Measurements from ENCODE around the gene MAB21L2. TPM values are rescaled to one million over a fixed set of nuclear protein-coding genes. Genes with fewer than 3 reads are reported as not detected.

MAB21L2 gene
- total RNA-seq, 1 experiment from 2014 or later, result not detected

GRCh38 chr4:150577796-150578195 is 4.2 kb upstream of the MAB21L2 start:
- H2BK15ac ChIP-seq (ENCODE audit: low read depth, low read length), result no peak overlapping the region
- no peaks in the 10 kb centered on the region for H3K9me3 ChIP-seq (ENCODE audit: control insufficient read depth, low read depth, low read length)
- H2AFZ ChIP-seq (ENCODE audit: low read length), result no peak overlapping the region
- H3K79me2 ChIP-seq (ENCODE audit: insufficient read depth, low read length), result no peaks in the 10 kb centered on the region
- H2BK120ac ChIP-seq (ENCODE audit: low read depth, low read length, poor library complexity, severe bottlenecking), result no peak overlapping the region
- no peaks in the 10 kb centered on the region for H3K79me1 ChIP-seq (ENCODE audit: insufficient read depth, low read depth, low read length, poor library complexity, severe bottlenecking)
- DNase-seq, result no peak
- H2BK5ac ChIP-seq (ENCODE audit: insufficient read length, low read length), result no peak overlapping the region
- H3K23me2 ChIP-seq (ENCODE audit: insufficient read length, low read depth, low read length, poor library complexity, severe bottlenecking), result peaks cover 22% of the 10 kb centered on the region
- TF ChIP-seq CTCF (conservative IDR thresholded peaks at IDR 0.05), result no peak
- Mint-ChIP-seq H3K4me1 (peaks cover 31 to 39% of the 10 kb centered on the region in 2 experiments), H3K27me3 (ENCODE audit: low read depth) (peaks cover 44% of the 10 kb centered on the region), H3K9me3 (peaks cover 0 to 3% of the 10 kb centered on the region in 2 experiments; a peak in 1 of 5 replicates), H3K4me3 (no peak overlapping the region), H3K27ac (no peak overlapping the region), H3K36me3 (ENCODE audit: insufficient read depth in 1 of 3, low read depth in 3 of 3) (no peaks in the 10 kb centered on the region)
- H3K56ac ChIP-seq (ENCODE audit: insufficient read length, low read depth, low read length), result no peak overlapping the region
- no CpG with 5 or more reads among the region's 1 CpG for WGBS (ENCODE audit: extremely low coverage, insufficient read length, low lambda C conversion rate)
- 0 out of 2 replicates have a peak, but pooled peaks cover 2% of the 10 kb centered on the region for H3K4me1 ChIP-seq (ENCODE audit: insufficient read depth, low read length)
- no peak overlapping the region for H3K27ac ChIP-seq (ENCODE audit: insufficient read length, low read depth, low read length)
- no peak overlapping the region for H2BK12ac ChIP-seq (ENCODE audit: insufficient read length, low read depth, low read length)
- H2AK5ac ChIP-seq (ENCODE audit: insufficient read length, low read length), result no peak overlapping the region
- H3K27me3 ChIP-seq (ENCODE audit: insufficient read depth, low read length), result peaks cover 21% of the 10 kb centered on the region; the same call in 1 of the 2 replicates
- H3T11ph ChIP-seq (ENCODE audit: low read length), result no peak overlapping the region
- H4K8ac ChIP-seq (replicated peaks; ENCODE audit: insufficient read length, low read depth, low read length), result no peak overlapping the region
- H4K5ac ChIP-seq (ENCODE audit: insufficient read length, low read depth, low read length), result no peak overlapping the region
- H3K4me2 ChIP-seq (ENCODE audit: insufficient read depth, insufficient read length, low read length), result no peak overlapping the region
- H3K9ac ChIP-seq (ENCODE audit: extremely low read depth, insufficient read length, low read length), result no peak overlapping the region
- no peak overlapping the region for H2BK20ac ChIP-seq (ENCODE audit: low read depth, low read length, poor library complexity, severe bottlenecking)
- H3K4ac ChIP-seq (ENCODE audit: low read depth, low read length), result no peak overlapping the region
- no peak overlapping the region for H3K23ac ChIP-seq (ENCODE audit: insufficient read length, low read depth, low read length)
- H4K20me1 ChIP-seq (ENCODE audit: control insufficient read depth, insufficient read depth, insufficient read length), result no peaks in the 10 kb centered on the region
- no peak overlapping the region for H4K91ac ChIP-seq (ENCODE audit: insufficient read length, low read depth, low read length)
- no peak overlapping the region for H3K18ac ChIP-seq (ENCODE audit: insufficient read length, low read depth, low read length)
- no peak overlapping the region for H3K14ac ChIP-seq (ENCODE audit: insufficient read depth, low read length)

Measured in H9 (cell line).